ENCODE results near the gene LYPD8. TPM values are rescaled to one million over a fixed set of nuclear protein-coding genes. Genes with fewer than 3 reads are reported as not detected.
"Not testable (repeated sequence)": the region's sequence is repeated elsewhere in the genome, so short reads cannot be mapped to it uniquely, and the experiment has no call there.

LYPD8 gene
- polyA plus RNA-seq, 1 donor from 2014 or later, result not detected

GRCh38 chr1:248790456-248790855 is 34.9 kb upstream of the LYPD8 start:
- TF ChIP-seq POLR2AphosphoS5 (IDR thresholded peaks at IDR 0.05), result no peak
- TF ChIP-seq SMC3 (conservative IDR thresholded peaks at IDR 0.05; ENCODE audit: poor library complexity), result no peak
- TF ChIP-seq EZH2 (IDR thresholded peaks at IDR 0.05; ENCODE audit: borderline replicate concordance, insufficient read depth, low read length, poor library complexity, severe bottlenecking), result no peak
- no peak for TF ChIP-seq REST (IDR thresholded peaks at IDR 0.05; ENCODE audit: borderline replicate concordance)
- no peak for TF ChIP-seq EP300 (conservative IDR thresholded peaks at IDR 0.05; ENCODE audit: poor library complexity, severe bottlenecking)
- TF ChIP-seq TAF1 (IDR thresholded peaks at IDR 0.05; ENCODE audit: low read depth), result no peak
- no peaks in the 10 kb centered on the region for H4K20me1 ChIP-seq (ENCODE audit: insufficient read depth)
- H3K79me2 ChIP-seq (replicated peaks; ENCODE audit: insufficient read depth, low read length), result no peaks in the 10 kb centered on the region
- no peak overlapping the region for H2AFZ ChIP-seq (ENCODE audit: low read depth, low read length)
- no peaks in the 10 kb centered on the region for H3F3A ChIP-seq (ENCODE audit: insufficient read depth, low read length, poor library complexity, severe bottlenecking)
- H3K4me3 ChIP-seq (ENCODE audit: low read length), result no peak overlapping the region
- H3K9ac ChIP-seq (ENCODE audit: low read length), result no peak overlapping the region
- H3K27me3 ChIP-seq (ENCODE audit: insufficient read depth, low read depth, low read length), result no peaks in the 10 kb centered on the region
- no peaks in the 10 kb centered on the region for H3K9me3 ChIP-seq (ENCODE audit: low read length)
- no peak overlapping the region for H3K27ac ChIP-seq (ENCODE audit: low read length)
- H3K36me3 ChIP-seq (ENCODE audit: insufficient read depth, low read length), result no peaks in the 10 kb centered on the region
- H3K4me2 ChIP-seq (ENCODE audit: low read length), result no peak overlapping the region
- H3K9me2 ChIP-seq (ENCODE audit: insufficient read depth, low read length), result no peaks in the 10 kb centered on the region

- H3K27me3 ChIP-seq (ENCODE audit: insufficient read depth, low read depth, low read length); H3K9me3 ChIP-seq (ENCODE audit: low read length); H3K9ac ChIP-seq (ENCODE audit: low read length); H3K4me2 ChIP-seq (ENCODE audit: low read length); H3K36me3 ChIP-seq (ENCODE audit: insufficient read depth, low read length); H2AFZ ChIP-seq (ENCODE audit: low read depth, low read length); H3K9me2 ChIP-seq (ENCODE audit: insufficient read depth, low read length); H3K27ac ChIP-seq (ENCODE audit: low read length); H3K79me2 ChIP-seq (replicated peaks; ENCODE audit: insufficient read depth, low read length); H3F3A ChIP-seq (ENCODE audit: insufficient read depth, low read length, poor library complexity, severe bottlenecking); H3K4me3 ChIP-seq (ENCODE audit: low read length); H4K20me1 ChIP-seq (ENCODE audit: insufficient read depth): not testable (repeated sequence)
Observed at GRCh38 chr1:248789337-248789736, 33.8 kb upstream of the LYPD8 start.

DNA sequence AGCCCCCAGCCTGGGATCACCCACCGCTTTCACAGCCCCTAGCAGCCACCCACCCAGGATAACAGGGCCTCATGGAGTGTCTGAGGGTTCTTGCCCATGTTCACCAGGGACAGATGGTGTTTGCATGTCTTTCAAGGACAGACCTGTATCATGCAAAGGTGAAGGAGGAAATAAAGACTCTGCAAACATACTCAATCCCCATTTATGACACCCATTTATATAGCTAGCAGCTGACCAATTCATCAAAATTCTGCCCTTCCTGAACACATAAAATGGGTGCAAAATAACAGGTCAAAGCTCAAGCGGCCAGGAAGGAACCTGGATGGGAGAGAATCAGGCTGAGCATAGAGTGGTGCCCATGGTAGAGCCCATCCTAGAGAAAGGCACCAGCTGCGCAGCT is 32.8 kb upstream of the LYPD8 start:
- Histone ChIP-seq H3K9me3 (ENCODE audit: low read length) (no peaks in the 10 kb centered on the region), H3K36me3 (ENCODE audit: insufficient read depth, low read length) (no peaks in the 10 kb centered on the region), H3K79me2 (replicated peaks; ENCODE audit: insufficient read depth, low read length) (no peaks in the 10 kb centered on the region)

More for the DNA sequence above, 32.8 kb upstream of the LYPD8 start:
- Histone ChIP-seq H3K9me2 (ENCODE audit: insufficient read depth, low read length) (no peaks in the 10 kb centered on the region), H3K27ac (ENCODE audit: low read length) (no peak overlapping the region), H3K9ac (ENCODE audit: low read length) (no peak overlapping the region), H2AFZ (ENCODE audit: low read depth, low read length) (no peak overlapping the region), H3K4me3 (ENCODE audit: low read length) (no peak overlapping the region), H3F3A (ENCODE audit: insufficient read depth, low read length, poor library complexity, severe bottlenecking) (no peaks in the 10 kb centered on the region), H4K20me1 (ENCODE audit: insufficient read depth) (no peaks in the 10 kb centered on the region), H3K4me2 (ENCODE audit: low read length) (no peak overlapping the region), H3K27me3 (ENCODE audit: insufficient read depth, low read depth, low read length) (no peaks in the 10 kb centered on the region)
- TF ChIP-seq EZH2 (IDR thresholded peaks at IDR 0.05; ENCODE audit: borderline replicate concordance, insufficient read depth, low read length, poor library complexity, severe bottlenecking) (no peak), REST (IDR thresholded peaks at IDR 0.05; ENCODE audit: borderline replicate concordance) (no peak), POLR2AphosphoS5 (IDR thresholded peaks at IDR 0.05) (no peak), TAF1 (IDR thresholded peaks at IDR 0.05; ENCODE audit: low read depth) (no peak), MXI1 (conservative IDR thresholded peaks at IDR 0.05; ENCODE audit: poor library complexity, severe bottlenecking) (no peak), RAD21 (conservative IDR thresholded peaks at IDR 0.05) (no peak), SMC3 (conservative IDR thresholded peaks at IDR 0.05; ENCODE audit: poor library complexity) (no peak), EP300 (conservative IDR thresholded peaks at IDR 0.05; ENCODE audit: poor library complexity, severe bottlenecking) (no peak)
- TF ChIP-seq, protein P1, sequence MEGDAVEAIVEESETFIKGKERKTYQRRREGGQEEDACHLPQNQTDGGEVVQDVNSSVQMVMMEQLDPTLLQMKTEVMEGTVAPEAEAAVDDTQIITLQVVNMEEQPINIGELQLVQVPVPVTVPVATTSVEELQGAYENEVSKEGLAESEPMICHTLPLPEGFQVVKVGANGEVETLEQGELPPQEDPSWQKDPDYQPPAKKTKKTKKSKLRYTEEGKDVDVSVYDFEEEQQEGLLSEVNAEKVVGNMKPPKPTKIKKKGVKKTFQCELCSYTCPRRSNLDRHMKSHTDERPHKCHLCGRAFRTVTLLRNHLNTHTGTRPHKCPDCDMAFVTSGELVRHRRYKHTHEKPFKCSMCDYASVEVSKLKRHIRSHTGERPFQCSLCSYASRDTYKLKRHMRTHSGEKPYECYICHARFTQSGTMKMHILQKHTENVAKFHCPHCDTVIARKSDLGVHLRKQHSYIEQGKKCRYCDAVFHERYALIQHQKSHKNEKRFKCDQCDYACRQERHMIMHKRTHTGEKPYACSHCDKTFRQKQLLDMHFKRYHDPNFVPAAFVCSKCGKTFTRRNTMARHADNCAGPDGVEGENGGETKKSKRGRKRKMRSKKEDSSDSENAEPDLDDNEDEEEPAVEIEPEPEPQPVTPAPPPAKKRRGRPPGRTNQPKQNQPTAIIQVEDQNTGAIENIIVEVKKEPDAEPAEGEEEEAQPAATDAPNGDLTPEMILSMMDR (IDR thresholded peaks at IDR 0.05; ENCODE audit: poor library complexity, severe bottlenecking), result no peak
